Transverse colon (tissue), 3 donors: Measurements from ENCODE around the gene ZWILCH.

Source experiments
- CTCF ChIP-seq, 5 experiments: fragments of 200-600 bp in 3 of 5; fragments of 450-650 bp in 2 of 5; sonication (generic) in 3 of 5; IDR thresholded peaks; 1 replicate in 2 of 5; 2 replicates in 3 of 5; pipeline ENCODE4 v1.5.1; 2016 to 2017; ENCODE audit warnings: antibody characterized with exemption in 5 of 5, inconsistent platforms in 3 of 5, mild to moderate bottlenecking in 2 of 5, moderate library complexity in 1 of 5
- EP300 ChIP-seq: sonication (generic); formaldehyde crosslinking; IDR thresholded peaks from one replicate; pipeline ENCODE4 v1.6.1; 2017; ENCODE audit warnings: antibody characterized with exemption, low read depth
- POLR2A ChIP-seq: fragments of 450-650 bp; IDR thresholded peaks from one replicate; pipeline ENCODE4 v1.6.1; 2016; ENCODE audit warnings: antibody characterized with exemption, mild to moderate bottlenecking, moderate library complexity

DNA sequence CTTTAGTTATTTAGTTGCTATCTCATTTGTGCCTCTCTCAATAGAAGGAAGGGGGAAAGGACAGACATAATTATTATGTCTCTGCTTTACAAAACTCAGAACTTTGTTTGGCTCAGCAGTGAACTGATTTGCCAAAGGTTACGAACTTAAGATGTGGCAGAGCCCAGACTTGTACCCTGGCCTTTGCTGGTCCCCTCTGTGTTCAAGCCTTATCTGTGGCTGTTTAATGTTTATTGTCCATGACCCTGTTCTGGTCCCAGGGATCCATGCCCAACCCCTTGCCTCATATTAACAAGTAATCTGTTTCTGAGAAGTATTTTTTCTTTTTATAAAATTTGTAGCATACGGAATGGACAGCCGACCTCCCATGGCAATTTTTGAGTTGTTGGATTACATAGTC, 18.2 kb upstream of the ZWILCH start:
- TF ChIP-seq EP300 (no peak), CTCF (IDR thresholded peaks at IDR 0.05) (no peak), POLR2A (no peak)
